Erythroblast (primary cell): Measurements from ENCODE around the gene CBLB.

Experiments used
- GATA1 ChIP-seq: IDR thresholded peaks from 2 replicates; pipeline ENCODE4 v1.6.1; 2011; ENCODE audit warnings: low read depth, mild to moderate bottlenecking, control low read depth, low read length, moderate library complexity
- POLR2A ChIP-seq: IDR thresholded peaks from 2 replicates; pipeline ENCODE4 v1.6.1; 2011; ENCODE audit warnings: mild to moderate bottlenecking, low read length

- TF ChIP-seq POLR2A: no peak
- TF ChIP-seq GATA1: no peak
Observed at GRCh38 chr3:105836533-105836932, 32.3 kb downstream of the CBLB start.
